ENCODE data around the gene CARD10.

CARD10 gene, protein sequence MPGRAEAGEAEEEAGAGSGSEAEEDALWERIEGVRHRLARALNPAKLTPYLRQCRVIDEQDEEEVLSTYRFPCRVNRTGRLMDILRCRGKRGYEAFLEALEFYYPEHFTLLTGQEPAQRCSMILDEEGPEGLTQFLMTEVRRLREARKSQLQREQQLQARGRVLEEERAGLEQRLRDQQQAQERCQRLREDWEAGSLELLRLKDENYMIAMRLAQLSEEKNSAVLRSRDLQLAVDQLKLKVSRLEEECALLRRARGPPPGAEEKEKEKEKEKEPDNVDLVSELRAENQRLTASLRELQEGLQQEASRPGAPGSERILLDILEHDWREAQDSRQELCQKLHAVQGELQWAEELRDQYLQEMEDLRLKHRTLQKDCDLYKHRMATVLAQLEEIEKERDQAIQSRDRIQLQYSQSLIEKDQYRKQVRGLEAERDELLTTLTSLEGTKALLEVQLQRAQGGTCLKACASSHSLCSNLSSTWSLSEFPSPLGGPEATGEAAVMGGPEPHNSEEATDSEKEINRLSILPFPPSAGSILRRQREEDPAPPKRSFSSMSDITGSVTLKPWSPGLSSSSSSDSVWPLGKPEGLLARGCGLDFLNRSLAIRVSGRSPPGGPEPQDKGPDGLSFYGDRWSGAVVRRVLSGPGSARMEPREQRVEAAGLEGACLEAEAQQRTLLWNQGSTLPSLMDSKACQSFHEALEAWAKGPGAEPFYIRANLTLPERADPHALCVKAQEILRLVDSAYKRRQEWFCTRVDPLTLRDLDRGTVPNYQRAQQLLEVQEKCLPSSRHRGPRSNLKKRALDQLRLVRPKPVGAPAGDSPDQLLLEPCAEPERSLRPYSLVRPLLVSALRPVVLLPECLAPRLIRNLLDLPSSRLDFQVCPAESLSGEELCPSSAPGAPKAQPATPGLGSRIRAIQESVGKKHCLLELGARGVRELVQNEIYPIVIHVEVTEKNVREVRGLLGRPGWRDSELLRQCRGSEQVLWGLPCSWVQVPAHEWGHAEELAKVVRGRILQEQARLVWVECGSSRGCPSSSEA

DNA sequence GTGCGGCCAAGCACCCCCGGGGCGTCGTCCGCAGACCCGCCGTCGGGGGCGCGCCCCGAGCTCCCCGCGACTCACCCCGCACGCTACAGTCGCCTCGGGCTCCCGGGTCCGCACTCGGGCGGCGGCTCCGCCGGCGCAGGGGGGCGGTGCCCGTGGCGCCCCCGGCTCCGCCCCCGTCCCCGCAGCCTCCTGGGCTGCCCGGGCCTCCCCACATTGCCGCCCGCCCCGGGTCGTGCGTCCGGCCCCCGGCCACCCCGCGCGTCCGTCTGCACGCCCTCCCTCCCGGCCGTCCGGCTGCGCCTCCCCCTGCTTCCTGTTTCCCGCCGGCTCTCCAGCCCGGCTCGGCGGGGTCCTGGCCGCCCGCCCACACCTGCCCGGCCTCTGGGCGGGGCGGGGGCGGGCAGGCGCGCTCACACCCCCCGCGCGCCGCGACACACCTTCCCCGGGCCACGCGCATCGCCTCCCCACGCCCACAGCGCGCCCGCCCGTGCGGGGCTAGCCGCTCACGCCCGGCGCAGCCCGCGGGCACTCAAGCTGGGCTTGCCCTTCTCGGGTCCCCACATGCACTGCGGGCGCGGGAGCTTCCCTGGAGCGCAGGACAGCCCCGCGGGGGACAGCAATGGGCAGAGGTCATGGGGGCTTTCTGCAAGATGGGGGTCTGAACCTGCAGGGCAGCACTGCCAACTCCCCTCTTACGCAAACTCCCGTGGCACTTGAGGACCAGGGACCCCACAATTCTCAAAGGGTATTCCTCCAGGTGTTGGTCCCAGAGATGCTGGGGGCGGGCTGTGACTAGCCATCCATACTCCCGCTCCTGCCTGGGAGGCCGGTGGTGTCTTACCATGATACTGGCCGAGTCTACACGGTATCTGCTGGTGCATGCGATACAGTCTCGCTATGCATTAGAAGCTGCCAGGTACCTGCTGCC, at the start of gene CARD10:
Gene CARD10 (minus strand): TSS at position 148 of the 928 bp plus-strand sequence. CDS start 215 bp downstream, outside the sequence.
- Mint-ChIP-seq H3K36me3 (no peaks in the 10 kb centered on the region), H3K4me1 (ENCODE audit: low read depth) (peaks cover 9% of the 10 kb centered on the region), H3K4me3 (peak within 1 kb of the TSS; percentile 83), H3K9me3 (ENCODE audit: low read depth) (no peaks in the 10 kb centered on the region), H3K27me3 (peaks cover 19% of the 10 kb centered on the region), H3K27ac (no peak within 1 kb of the TSS)

DNA sequence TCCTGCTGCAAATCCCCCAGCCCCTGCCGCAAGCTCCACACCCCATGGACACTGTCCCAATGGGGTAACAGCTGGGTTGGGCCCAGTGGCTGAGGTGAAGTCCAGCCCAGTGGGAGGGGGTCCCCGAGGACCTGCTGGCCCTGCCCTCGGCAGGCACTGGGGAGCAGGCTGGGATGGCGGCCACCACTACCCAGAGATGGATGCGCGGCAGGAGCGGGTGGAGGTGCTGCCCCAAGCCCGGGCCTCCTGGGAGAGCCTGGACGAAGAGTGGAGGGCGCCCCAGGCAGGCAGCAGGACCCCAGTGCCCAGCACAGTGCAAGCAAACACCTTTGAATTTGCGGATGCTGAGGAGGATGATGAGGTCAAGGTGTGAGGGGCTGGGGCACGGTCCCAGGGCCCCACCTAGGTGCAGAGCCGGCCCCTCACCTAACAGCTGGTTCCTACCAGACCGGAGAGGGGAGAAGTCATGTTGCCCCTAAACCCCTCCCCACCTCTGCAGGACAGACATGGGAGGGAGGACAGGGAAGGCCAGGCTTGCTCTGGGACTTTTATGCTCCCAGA, 49.3 kb upstream of the CARD10 start:
- Mint-ChIP-seq H3K4me3 (no peak overlapping the region), H3K36me3 (no peaks in the 10 kb centered on the region), H3K9me3 (ENCODE audit: low read depth) (no peaks in the 10 kb centered on the region), H3K4me1 (ENCODE audit: low read depth) (peaks cover 15% of the 10 kb centered on the region), H3K27ac (no peak overlapping the region), H3K27me3 (peaks cover 2% of the 10 kb centered on the region)

DNA sequence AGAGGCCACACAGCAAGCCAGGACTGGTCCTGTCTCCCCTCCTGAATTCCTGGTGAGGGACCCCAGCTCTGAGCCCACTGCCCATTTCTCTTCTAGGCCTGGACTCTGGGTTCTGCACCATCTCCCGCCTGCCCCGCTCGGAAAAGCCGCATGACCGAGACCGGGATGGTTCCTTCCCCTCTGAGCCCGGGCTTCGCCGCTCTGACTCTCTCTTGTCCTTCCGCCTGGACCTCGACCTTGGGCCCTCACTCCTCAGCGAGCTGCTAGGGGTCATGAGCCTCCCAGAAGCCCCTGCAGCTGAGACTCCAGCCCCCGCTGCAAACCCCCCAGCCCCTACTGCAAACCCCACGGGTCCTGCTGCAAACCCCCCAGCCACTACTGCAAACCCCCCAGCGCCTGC, 48.8 kb upstream of the CARD10 start:
- Mint-ChIP-seq H3K9me3 (ENCODE audit: low read depth) (no peaks in the 10 kb centered on the region), H3K4me3 (no peak overlapping the region), H3K27me3 (peaks cover 7% of the 10 kb centered on the region), H3K27ac (no peak overlapping the region), H3K36me3 (no peaks in the 10 kb centered on the region), H3K4me1 (ENCODE audit: low read depth) (peaks cover 20% of the 10 kb centered on the region)

GRCh38 chr22:37566903-37567798, 47.9 kb upstream of the CARD10 start:
- Mint-ChIP-seq H3K27ac (peak overlapping the region; percentile 22), H3K36me3 (no peaks in the 10 kb centered on the region), H3K4me1 (ENCODE audit: low read depth) (peaks cover 23% of the 10 kb centered on the region), H3K4me3 (peak overlapping the region; percentile 66), H3K27me3 (peaks cover 8% of the 10 kb centered on the region), H3K9me3 (ENCODE audit: low read depth) (no peaks in the 10 kb centered on the region)

GRCh38 chr22:37566329-37566837, 47.2 kb upstream of the CARD10 start:
- Mint-ChIP-seq H3K9me3 (ENCODE audit: low read depth) (no peaks in the 10 kb centered on the region), H3K4me3 (peak overlapping the region; percentile 32), H3K36me3 (no peaks in the 10 kb centered on the region), H3K27me3 (peaks cover 13% of the 10 kb centered on the region), H3K27ac (no peak overlapping the region), H3K4me1 (ENCODE audit: low read depth) (peaks cover 29% of the 10 kb centered on the region)

DNA sequence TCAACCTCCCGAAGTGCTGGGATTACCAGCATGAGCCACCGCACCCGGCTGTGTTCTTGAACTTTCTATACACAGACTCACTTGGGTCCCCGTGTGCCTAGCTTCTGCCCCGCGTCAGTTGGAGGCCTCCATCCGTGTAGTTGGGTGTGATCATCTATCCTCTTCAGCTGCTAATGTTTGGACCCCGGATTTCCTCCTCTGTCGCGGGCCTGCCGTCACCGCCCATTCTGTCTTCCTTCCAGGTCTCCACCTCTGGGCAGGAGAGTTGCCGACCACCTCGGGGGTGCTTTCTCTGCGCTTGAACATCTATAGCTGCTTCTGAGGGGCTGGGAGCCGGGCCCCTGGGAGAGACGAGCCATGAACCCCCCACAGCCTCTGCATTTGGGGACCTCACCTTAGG, 46.6 kb upstream of the CARD10 start:
- no peaks in the 10 kb centered on the region for H3K36me3 Mint-ChIP-seq
- peaks cover 30% of the 10 kb centered on the region for H3K4me1 Mint-ChIP-seq (ENCODE audit: low read depth)
- H3K27ac Mint-ChIP-seq, result no peak overlapping the region
- H3K27me3 Mint-ChIP-seq, result peaks cover 13% of the 10 kb centered on the region
- H3K4me3 Mint-ChIP-seq, result no peak overlapping the region
- H3K9me3 Mint-ChIP-seq (ENCODE audit: low read depth), result no peaks in the 10 kb centered on the region

DNA sequence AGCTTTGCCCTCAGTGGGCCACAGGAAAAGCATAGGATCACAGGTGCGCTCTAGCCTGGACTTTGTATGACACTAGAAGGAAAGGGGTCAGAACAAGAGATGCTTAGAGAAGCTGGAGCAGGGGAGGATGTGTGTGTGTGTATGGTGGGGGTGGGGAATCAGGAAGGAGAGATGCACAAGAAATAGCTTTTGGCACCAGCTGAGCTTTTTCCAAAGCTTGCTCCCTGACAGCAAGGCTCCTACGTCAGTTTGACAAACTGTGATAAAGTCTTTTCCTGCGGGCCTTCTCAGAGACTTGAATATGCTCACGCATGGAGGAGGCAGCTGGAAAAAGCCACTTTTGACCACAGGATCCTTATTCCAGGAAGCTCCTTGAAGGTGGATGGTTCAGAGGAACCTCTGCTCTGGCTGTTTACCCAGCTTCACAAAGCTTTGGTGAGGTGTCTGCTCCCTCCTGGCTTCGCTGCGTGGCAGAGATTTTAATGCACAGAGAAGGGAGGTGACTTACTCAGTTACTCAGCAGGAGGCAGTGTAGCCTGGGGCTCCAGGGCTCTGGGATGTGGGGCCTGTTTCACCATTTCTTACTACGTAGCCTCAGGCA, 45.0 kb upstream of the CARD10 start:
- peaks cover 13% of the 10 kb centered on the region for H3K27me3 Mint-ChIP-seq
- no peaks in the 10 kb centered on the region for H3K9me3 Mint-ChIP-seq (ENCODE audit: low read depth)
- H3K4me3 Mint-ChIP-seq, result no peak overlapping the region
- H3K36me3 Mint-ChIP-seq, result no peaks in the 10 kb centered on the region
- peaks cover 33% of the 10 kb centered on the region for H3K4me1 Mint-ChIP-seq (ENCODE audit: low read depth)
- no peak overlapping the region for H3K27ac Mint-ChIP-seq

DNA sequence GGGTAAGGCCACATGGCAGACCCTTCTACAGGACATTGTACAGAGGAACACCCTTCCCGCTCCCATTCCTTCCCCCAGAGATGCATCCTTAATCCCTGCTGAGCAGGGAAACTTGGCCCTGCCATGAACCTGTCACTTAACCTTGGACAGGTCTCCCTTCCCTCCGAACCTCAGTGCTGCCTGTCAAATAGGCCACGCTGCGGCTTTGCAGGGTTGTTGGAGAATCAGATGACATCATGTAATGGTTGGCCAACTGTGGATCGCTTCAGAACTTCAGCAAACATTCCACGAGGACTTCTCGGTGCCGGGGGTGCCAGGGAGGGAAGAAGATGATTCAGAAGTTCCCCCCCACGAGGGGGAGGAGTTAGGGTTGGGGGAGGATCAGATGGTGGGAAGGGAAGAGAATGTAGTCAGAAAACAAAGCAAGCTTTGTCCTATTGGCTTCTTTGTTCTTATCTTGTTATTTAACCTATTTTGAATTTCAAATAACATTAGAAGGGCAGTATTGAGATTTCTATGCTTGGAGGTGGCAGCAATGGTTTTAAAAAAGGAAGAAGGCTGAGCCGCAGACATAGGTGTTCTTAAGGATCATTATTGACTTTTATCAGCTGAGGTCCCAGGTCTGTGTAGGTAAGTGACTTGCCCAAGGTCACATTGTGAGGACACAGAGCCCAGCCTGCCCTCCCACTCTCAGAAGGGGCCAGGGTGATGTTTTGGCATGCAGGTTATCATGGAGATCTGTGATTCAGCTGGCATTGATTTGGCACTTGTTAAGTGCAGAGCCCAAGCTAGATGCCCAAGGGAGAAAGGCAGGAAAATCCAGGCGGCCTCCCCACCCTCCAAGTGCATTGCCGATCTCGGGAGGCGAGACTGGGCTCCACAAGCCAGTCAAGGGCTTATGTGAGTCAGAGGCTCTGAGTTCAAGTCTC, 44.2 kb upstream of the CARD10 start:
- no peaks in the 10 kb centered on the region for H3K36me3 Mint-ChIP-seq
- H3K9me3 Mint-ChIP-seq (ENCODE audit: low read depth), result no peaks in the 10 kb centered on the region
- H3K27ac Mint-ChIP-seq, result no peak overlapping the region
- H3K4me3 Mint-ChIP-seq, result no peak overlapping the region
- peaks cover 13% of the 10 kb centered on the region for H3K27me3 Mint-ChIP-seq
- H3K4me1 Mint-ChIP-seq (ENCODE audit: low read depth), result peaks cover 33% of the 10 kb centered on the region

GRCh38 chr22:37562049-37562875, 43.0 kb upstream of the CARD10 start:
- H3K36me3 Mint-ChIP-seq, result no peaks in the 10 kb centered on the region
- peak overlapping the region; percentile 64 for H3K27ac Mint-ChIP-seq
- peak overlapping the region; percentile 81 for H3K4me3 Mint-ChIP-seq
- H3K9me3 Mint-ChIP-seq (ENCODE audit: low read depth), result no peaks in the 10 kb centered on the region
- H3K27me3 Mint-ChIP-seq, result peaks cover 14% of the 10 kb centered on the region
- H3K4me1 Mint-ChIP-seq (ENCODE audit: low read depth), result peaks cover 28% of the 10 kb centered on the region

- Mint-ChIP-seq H3K36me3 (no peaks in the 10 kb centered on the region), H3K27ac (peak overlapping the region; percentile 64), H3K27me3 (peaks cover 18% of the 10 kb centered on the region), H3K4me1 (ENCODE audit: low read depth) (peaks cover 21% of the 10 kb centered on the region), H3K4me3 (peak overlapping the region; percentile 81), H3K9me3 (ENCODE audit: low read depth) (no peaks in the 10 kb centered on the region)
These were observed 42.2 kb upstream of the CARD10 start for GRCh38 chr22:37561212-37562048.

Data from activated naive CD8-positive, alpha-beta T cell (primary cell).